ENCODE measurements around the gene DPF3. TPM values are rescaled to one million over a fixed set of nuclear protein-coding genes. Genes with fewer than 3 reads are reported as not detected.

The DPF3 gene
- total RNA-seq, 2 donors from 2014 or later = 11.0 TPM; not detected in 1

DNA sequence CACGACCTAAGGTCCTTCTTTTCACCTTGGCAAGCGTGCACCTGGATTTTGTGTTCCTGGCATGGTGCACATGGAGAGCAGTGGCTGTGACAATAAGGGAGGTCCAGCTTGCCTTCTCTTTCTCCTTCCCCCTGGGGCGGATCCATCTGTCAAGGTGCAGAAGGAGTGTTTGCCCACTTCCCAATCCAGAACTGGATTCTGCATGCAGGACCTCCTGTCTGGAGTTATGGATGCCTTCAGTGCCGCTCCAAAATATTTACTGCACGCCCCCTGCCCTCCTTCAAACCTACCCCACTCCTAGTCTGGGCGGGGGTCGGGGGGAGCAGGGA, 192.7 kb downstream of the DPF3 start:
- no peaks in the 10 kb centered on the region for H3K36me3 ChIP-seq
- intact Hi-C loops (cut with DNase I) = no loop called here
- no peaks in the 10 kb centered on the region for H3K27me3 ChIP-seq (replicated peaks; ENCODE audit: insufficient read depth)
- no peaks in the 10 kb centered on the region for H3K4me1 ChIP-seq (replicated peaks)
- TF ChIP-seq POLR2A (IDR thresholded peaks at IDR 0.05) (no peak), POLR2AphosphoS5 (IDR thresholded peaks at IDR 0.05) (no peak)
- TF ChIP-seq, protein P1, sequence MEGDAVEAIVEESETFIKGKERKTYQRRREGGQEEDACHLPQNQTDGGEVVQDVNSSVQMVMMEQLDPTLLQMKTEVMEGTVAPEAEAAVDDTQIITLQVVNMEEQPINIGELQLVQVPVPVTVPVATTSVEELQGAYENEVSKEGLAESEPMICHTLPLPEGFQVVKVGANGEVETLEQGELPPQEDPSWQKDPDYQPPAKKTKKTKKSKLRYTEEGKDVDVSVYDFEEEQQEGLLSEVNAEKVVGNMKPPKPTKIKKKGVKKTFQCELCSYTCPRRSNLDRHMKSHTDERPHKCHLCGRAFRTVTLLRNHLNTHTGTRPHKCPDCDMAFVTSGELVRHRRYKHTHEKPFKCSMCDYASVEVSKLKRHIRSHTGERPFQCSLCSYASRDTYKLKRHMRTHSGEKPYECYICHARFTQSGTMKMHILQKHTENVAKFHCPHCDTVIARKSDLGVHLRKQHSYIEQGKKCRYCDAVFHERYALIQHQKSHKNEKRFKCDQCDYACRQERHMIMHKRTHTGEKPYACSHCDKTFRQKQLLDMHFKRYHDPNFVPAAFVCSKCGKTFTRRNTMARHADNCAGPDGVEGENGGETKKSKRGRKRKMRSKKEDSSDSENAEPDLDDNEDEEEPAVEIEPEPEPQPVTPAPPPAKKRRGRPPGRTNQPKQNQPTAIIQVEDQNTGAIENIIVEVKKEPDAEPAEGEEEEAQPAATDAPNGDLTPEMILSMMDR (IDR thresholded peaks at IDR 0.05) = no peak
- no peak overlapping the region for H3K27ac ChIP-seq
- 29% methylated on average over 7 of the region's 7 CpGs for WGBS
- DNase-seq (ENCODE audit: low spot score) = no peak
- no peaks in the 10 kb centered on the region for H3K9me3 ChIP-seq
- no peak overlapping the region for H3K4me3 ChIP-seq

DNA sequence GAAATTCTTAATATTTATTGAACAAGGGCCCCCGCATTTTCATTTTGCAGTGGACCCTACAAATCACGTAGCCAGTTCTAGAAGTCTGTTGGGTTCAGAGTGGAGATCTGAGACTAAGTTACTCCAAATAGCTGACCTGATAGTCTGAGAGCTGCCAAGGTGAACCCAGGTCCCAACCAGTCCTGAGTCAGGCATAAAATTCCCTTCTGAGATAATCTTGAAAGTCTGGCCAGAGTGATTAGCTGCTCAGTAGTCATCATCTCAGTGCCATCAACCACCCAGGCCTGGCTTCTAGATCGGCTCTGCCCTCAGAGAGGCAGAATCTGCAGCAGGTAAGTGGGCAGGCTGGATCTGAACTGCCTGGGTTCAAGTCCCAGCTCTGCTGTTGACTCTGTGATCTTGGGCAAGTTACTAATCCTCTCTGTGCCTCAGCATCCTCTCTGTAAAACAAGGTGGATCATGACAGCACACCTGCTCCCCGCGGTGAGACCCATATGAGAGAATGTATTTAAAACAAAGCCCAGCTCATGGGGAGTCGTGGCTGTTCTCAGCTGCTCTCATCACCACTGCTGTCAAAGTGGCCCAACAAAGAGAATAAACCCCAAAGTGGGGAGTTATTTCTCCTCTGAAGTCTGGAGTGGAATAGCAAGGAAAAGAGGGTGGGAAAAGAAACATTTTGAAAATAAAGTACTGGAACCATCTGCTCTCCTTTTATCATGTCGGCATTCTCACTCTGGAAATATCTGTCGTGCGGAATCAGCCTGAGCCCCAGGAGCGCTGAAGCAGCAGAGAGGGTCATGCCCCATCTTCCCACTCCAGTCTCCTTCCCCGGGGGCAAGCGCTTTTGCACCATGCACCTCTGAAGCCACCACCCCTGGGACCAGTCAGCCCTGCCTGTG, 193.3 kb downstream of the DPF3 start:
- Histone ChIP-seq H3K4me1 (replicated peaks) (no peaks in the 10 kb centered on the region), H3K4me3 (no peak overlapping the region), H3K9me3 (no peaks in the 10 kb centered on the region), H3K27me3 (replicated peaks; ENCODE audit: insufficient read depth) (no peaks in the 10 kb centered on the region), H3K27ac (no peak overlapping the region), H3K36me3 (no peaks in the 10 kb centered on the region)
- TF ChIP-seq POLR2A (IDR thresholded peaks at IDR 0.05) (no peak), POLR2AphosphoS5 (IDR thresholded peaks at IDR 0.05) (no peak)
- TF ChIP-seq, protein P1 (IDR thresholded peaks at IDR 0.05) = no peak
- 79% methylated on average over 12 of the region's 12 CpGs for WGBS
- intact Hi-C loops (cut with DNase I) = no loop called here
- DNase-seq (ENCODE audit: low spot score) = no peak

DNA sequence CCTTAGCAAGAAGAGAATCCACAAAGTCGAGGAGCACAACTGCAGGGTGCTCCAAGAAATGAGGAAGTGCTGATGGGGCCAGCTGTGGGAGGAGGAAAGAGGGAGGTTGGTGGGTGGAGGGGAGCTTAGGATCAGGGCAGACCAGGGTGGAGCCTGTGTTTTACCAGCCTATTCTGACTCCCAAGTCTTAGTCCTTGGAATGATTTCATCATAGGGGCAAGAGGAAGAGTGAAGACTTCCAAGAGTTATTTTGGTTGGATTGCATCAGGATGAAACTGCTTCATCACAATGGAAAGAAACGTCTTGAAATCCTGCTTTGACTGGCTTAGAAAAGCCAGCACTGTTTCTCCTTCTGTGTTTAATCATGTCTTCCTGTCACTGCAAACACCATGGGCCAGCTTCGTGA, 194.0 kb downstream of the DPF3 start:
- H3K4me3 ChIP-seq = no peak overlapping the region
- H3K36me3 ChIP-seq = no peaks in the 10 kb centered on the region
- intact Hi-C loops (cut with DNase I) = no loop called here
- no peaks in the 10 kb centered on the region for H3K27me3 ChIP-seq (replicated peaks; ENCODE audit: insufficient read depth)
- 39% methylated on average over 3 of the region's 3 CpGs for WGBS
- TF ChIP-seq POLR2A (IDR thresholded peaks at IDR 0.05) (no peak), POLR2AphosphoS5 (IDR thresholded peaks at IDR 0.05) (no peak)
- H3K9me3 ChIP-seq = no peaks in the 10 kb centered on the region
- DNase-seq (ENCODE audit: low spot score) = no peak
- H3K4me1 ChIP-seq (replicated peaks) = no peaks in the 10 kb centered on the region
- no peak overlapping the region for H3K27ac ChIP-seq

DNA sequence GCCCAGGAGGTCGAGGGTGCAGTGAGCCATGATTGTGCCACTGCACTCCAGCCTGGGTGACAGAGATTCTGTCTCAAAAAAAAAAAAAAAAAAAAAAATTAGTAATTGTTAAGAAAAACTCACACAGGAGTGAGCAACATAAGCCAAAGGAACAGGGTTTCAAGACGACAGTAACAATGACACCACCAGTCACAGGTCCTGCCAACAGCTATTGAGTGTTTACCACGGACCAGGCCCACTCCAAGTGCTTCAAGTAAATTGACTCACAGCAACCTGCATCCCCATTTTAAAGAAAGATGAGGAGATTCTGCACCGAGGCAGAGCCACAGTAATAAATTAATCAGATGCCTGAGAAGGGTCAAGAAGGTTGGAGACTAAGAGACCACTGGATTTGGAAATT, 194.5 kb downstream of the DPF3 start:
- Histone ChIP-seq H3K36me3 (no peaks in the 10 kb centered on the region), H3K4me1 (replicated peaks) (no peaks in the 10 kb centered on the region), H3K27me3 (replicated peaks; ENCODE audit: insufficient read depth) (no peaks in the 10 kb centered on the region), H3K9me3 (no peaks in the 10 kb centered on the region), H3K27ac (no peak overlapping the region), H3K4me3 (no peak overlapping the region)
- 79% methylated on average over 4 of the region's 4 CpGs for WGBS
- no peak for DNase-seq (ENCODE audit: low spot score)
- intact Hi-C loops (cut with DNase I) = no loop called here
- no peak for TF ChIP-seq POLR2AphosphoS5 (IDR thresholded peaks at IDR 0.05)

DNA sequence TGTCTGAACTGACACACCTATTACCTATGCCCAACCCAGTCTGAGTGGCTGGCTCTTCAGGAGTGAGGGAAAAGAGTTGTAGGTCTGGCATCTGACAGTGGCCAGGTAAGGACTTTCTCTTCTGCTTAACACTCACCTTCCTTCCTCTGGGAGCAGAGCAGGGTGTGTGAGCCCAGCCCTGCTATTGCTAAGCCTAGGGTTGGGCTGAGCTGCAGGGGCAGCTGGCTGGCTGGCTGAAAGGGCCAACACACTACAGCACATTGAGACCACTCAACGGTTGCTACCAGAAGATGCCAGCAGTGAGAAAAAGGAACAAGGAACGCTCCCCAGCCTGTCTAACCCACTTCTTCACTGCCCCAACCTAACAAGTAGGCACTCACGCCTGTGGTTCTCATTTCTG, 201.2 kb downstream of the DPF3 start:
- Histone ChIP-seq H3K27me3 (replicated peaks; ENCODE audit: insufficient read depth) (peaks cover 2% of the 10 kb centered on the region), H3K4me3 (no peak overlapping the region), H3K4me1 (replicated peaks) (no peaks in the 10 kb centered on the region), H3K27ac (no peak overlapping the region), H3K36me3 (no peaks in the 10 kb centered on the region), H3K9me3 (no peaks in the 10 kb centered on the region)
- WGBS = 17% methylated on average over 3 of the region's 3 CpGs
- no peak for TF ChIP-seq POLR2AphosphoS5 (IDR thresholded peaks at IDR 0.05)
- no peak for TF ChIP-seq POLR2A (IDR thresholded peaks at IDR 0.05)
- TF ChIP-seq, protein P1 (IDR thresholded peaks at IDR 0.05) = no peak
- DNase-seq (ENCODE audit: low spot score) = no peak
- intact Hi-C loops (cut with DNase I) = no loop called here

DNA sequence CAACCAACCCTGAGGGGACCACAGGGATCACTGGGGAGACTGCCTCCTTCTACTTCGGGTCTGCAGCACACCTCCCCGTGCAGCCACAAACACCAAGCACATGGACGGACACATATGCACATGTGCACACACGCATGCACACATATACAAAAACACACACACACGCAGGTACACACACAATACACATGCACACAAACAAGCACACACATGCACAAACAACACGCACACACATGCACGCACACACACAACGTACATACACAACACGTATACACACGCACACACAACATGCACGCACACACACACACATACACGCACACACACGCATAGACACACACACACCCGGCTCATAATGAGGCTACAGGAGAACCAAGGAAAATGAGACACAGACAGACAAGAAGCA, 203.6 kb downstream of the DPF3 start:
- intact Hi-C loops (cut with DNase I) = no loop called here
- H3K9me3 ChIP-seq = no peaks in the 10 kb centered on the region
- TF ChIP-seq POLR2A (IDR thresholded peaks at IDR 0.05) (no peak), POLR2AphosphoS5 (IDR thresholded peaks at IDR 0.05) (no peak)
- TF ChIP-seq, protein P1 (IDR thresholded peaks at IDR 0.05) = no peak
- no peak for DNase-seq (ENCODE audit: low spot score)
- peaks cover 2% of the 10 kb centered on the region for H3K27me3 ChIP-seq (replicated peaks; ENCODE audit: insufficient read depth)
- no peak overlapping the region for H3K27ac ChIP-seq
- 78% methylated on average over 14 of the region's 14 CpGs for WGBS
- H3K4me1 ChIP-seq (replicated peaks) = no peaks in the 10 kb centered on the region
- H3K4me3 ChIP-seq = no peak overlapping the region
- H3K36me3 ChIP-seq = no peaks in the 10 kb centered on the region

Data from prostate gland (tissue), 2 donors.